A673 (cell line): Measurements from ENCODE around the gene HDAC4.

Experiments used
- CTCF ChIP-seq: fragments of 300-800, 200-600 bp; sonication (generic); conservative IDR thresholded peaks from 2 replicates; pipeline ENCODE4 v1.5.1; 2017; ENCODE audit warnings: low read depth, mild to moderate bottlenecking, antibody characterized with exemption, low read length, moderate library complexity, mixed read lengths
- EZH2 ChIP-seq: fragments of 200-600 bp; sonication (generic); IDR thresholded peaks from 2 replicates; pipeline ENCODE4 v1.6.1; 2017; ENCODE audit warnings: borderline replicate concordance, low read depth, mild to moderate bottlenecking, mixed read lengths, antibody characterized with exemption, low read length; ENCODE audit not compliant: poor library complexity, severe bottlenecking

- TF ChIP-seq CTCF (no peak), EZH2 (no peak)
Observed at GRCh38 chr2:239184179-239184578, 216.6 kb downstream of the HDAC4 start.
